ENCODE results near the gene ZNRF3.

The ZNRF3 gene

DNA sequence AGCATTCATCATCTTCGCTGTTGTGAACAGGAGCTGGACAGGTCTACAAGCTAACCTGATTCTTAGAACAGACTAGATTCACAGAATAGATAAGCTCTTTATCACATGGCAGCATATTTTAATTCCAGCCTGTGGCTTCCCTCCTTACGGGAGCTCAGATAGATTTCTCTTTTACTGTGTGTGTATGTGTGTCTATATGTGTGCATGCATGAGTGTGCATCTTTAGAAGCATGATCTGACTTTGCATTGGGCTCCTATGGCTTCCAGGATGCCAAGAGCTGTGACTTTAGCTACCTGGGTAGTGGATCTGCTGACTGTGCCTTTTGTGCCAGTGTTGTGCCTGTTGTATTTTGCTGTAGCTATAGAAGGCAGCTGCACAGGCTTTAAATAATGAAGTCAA is 44.3 kb downstream of the ZNRF3 start:
- no peak for TF ChIP-seq SNAI2 (CRISPR knock-in tag; IDR thresholded peaks at IDR 0.05)
- TF ChIP-seq ZFP3 (CRISPR knock-in tag; IDR thresholded peaks at IDR 0.05), result no peak
- no peak for TF ChIP-seq RARB (CRISPR knock-in tag; IDR thresholded peaks at IDR 0.05)
- TF ChIP-seq ZC3H10 (CRISPR knock-in tag; IDR thresholded peaks at IDR 0.05), result no peak
- no peak for TF ChIP-seq ZFP30 (CRISPR knock-in tag; IDR thresholded peaks at IDR 0.05)
- TF ChIP-seq ZNF8 (CRISPR knock-in tag; IDR thresholded peaks at IDR 0.05), result no peak
- TF ChIP-seq ZNF565 (CRISPR knock-in tag; conservative IDR thresholded peaks at IDR 0.05; ENCODE audit: low read depth), result no peak
- TF ChIP-seq CREB5 (CRISPR knock-in tag; IDR thresholded peaks at IDR 0.05; ENCODE audit: low read depth), result no peak
- TF ChIP-seq, protein P1, sequence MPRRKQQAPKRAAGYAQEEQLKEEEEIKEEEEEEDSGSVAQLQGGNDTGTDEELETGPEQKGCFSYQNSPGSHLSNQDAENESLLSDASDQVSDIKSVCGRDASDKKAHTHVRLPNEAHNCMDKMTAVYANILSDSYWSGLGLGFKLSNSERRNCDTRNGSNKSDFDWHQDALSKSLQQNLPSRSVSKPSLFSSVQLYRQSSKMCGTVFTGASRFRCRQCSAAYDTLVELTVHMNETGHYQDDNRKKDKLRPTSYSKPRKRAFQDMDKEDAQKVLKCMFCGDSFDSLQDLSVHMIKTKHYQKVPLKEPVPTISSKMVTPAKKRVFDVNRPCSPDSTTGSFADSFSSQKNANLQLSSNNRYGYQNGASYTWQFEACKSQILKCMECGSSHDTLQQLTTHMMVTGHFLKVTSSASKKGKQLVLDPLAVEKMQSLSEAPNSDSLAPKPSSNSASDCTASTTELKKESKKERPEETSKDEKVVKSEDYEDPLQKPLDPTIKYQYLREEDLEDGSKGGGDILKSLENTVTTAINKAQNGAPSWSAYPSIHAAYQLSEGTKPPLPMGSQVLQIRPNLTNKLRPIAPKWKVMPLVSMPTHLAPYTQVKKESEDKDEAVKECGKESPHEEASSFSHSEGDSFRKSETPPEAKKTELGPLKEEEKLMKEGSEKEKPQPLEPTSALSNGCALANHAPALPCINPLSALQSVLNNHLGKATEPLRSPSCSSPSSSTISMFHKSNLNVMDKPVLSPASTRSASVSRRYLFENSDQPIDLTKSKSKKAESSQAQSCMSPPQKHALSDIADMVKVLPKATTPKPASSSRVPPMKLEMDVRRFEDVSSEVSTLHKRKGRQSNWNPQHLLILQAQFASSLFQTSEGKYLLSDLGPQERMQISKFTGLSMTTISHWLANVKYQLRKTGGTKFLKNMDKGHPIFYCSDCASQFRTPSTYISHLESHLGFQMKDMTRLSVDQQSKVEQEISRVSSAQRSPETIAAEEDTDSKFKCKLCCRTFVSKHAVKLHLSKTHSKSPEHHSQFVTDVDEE (CRISPR knock-in tag; IDR thresholded peaks at IDR 0.05), result no peak
- TF ChIP-seq ISL1 (CRISPR knock-in tag; IDR thresholded peaks at IDR 0.05), result no peak
- TF ChIP-seq TCF4 (CRISPR knock-in tag; IDR thresholded peaks at IDR 0.05; ENCODE audit: borderline replicate concordance), result no peak
- TF ChIP-seq ARNTL (CRISPR knock-in tag; IDR thresholded peaks at IDR 0.05; ENCODE audit: borderline replicate concordance, low read depth), result no peak
- no peak for TF ChIP-seq TOX (CRISPR knock-in tag; IDR thresholded peaks at IDR 0.05; ENCODE audit: borderline replicate concordance)
- no peak for TF ChIP-seq BACH2 (CRISPR knock-in tag; IDR thresholded peaks at IDR 0.05; ENCODE audit: borderline replicate concordance)
- no peak for TF ChIP-seq GLIS3 (CRISPR knock-in tag; IDR thresholded peaks at IDR 0.05)
- no peak for TF ChIP-seq ESRRG (CRISPR knock-in tag; IDR thresholded peaks at IDR 0.05)
- no peak for TF ChIP-seq CSDC2 (CRISPR knock-in tag; IDR thresholded peaks at IDR 0.05)
- ATAC-seq, result no peak

DNA sequence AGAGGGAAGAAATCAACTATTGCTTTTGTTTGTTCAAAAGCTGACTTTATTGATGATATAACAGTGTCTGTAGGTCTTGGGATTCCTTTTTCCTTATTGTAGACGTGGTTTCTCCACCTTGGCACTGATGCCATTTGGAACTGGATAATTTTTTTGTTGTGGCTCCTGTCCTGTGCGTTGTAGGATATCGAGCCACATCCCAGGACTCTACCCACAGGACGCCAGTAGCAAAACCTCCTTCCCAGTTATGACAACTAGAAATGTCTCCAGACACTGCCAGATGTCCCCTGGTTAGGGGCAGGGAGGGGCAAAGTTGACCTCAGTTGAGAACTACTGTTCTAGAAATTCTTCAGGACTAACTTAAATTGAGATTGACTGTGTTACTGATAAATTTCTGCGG is 45.8 kb downstream of the ZNRF3 start:
- ATAC-seq, result no peak
- no peak for TF ChIP-seq ZFP3 (CRISPR knock-in tag; IDR thresholded peaks at IDR 0.05)
- no peak for TF ChIP-seq ARNTL (CRISPR knock-in tag; IDR thresholded peaks at IDR 0.05; ENCODE audit: borderline replicate concordance, low read depth)
- TF ChIP-seq, protein P1 (CRISPR knock-in tag; IDR thresholded peaks at IDR 0.05), result no peak
- TF ChIP-seq, protein P2, sequence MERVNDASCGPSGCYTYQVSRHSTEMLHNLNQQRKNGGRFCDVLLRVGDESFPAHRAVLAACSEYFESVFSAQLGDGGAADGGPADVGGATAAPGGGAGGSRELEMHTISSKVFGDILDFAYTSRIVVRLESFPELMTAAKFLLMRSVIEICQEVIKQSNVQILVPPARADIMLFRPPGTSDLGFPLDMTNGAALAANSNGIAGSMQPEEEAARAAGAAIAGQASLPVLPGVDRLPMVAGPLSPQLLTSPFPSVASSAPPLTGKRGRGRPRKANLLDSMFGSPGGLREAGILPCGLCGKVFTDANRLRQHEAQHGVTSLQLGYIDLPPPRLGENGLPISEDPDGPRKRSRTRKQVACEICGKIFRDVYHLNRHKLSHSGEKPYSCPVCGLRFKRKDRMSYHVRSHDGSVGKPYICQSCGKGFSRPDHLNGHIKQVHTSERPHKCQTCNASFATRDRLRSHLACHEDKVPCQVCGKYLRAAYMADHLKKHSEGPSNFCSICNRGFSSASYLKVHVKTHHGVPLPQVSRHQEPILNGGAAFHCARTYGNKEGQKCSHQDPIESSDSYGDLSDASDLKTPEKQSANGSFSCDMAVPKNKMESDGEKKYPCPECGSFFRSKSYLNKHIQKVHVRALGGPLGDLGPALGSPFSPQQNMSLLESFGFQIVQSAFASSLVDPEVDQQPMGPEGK (CRISPR knock-in tag; IDR thresholded peaks at IDR 0.05; ENCODE audit: borderline replicate concordance), result no peak
- TF ChIP-seq, protein P3, sequence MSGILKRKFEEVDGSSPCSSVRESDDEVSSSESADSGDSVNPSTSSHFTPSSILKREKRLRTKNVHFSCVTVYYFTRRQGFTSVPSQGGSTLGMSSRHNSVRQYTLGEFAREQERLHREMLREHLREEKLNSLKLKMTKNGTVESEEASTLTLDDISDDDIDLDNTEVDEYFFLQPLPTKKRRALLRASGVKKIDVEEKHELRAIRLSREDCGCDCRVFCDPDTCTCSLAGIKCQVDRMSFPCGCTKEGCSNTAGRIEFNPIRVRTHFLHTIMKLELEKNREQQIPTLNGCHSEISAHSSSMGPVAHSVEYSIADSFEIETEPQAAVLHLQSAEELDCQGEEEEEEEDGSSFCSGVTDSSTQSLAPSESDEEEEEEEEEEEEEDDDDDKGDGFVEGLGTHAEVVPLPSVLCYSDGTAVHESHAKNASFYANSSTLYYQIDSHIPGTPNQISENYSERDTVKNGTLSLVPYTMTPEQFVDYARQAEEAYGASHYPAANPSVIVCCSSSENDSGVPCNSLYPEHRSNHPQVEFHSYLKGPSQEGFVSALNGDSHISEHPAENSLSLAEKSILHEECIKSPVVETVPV (CRISPR knock-in tag; IDR thresholded peaks at IDR 0.05), result no peak
- TF ChIP-seq BACH2 (CRISPR knock-in tag; IDR thresholded peaks at IDR 0.05; ENCODE audit: borderline replicate concordance), result no peak
- no peak for TF ChIP-seq CREB5 (CRISPR knock-in tag; IDR thresholded peaks at IDR 0.05; ENCODE audit: low read depth)
- no peak for TF ChIP-seq ZFP30 (CRISPR knock-in tag; IDR thresholded peaks at IDR 0.05)
- TF ChIP-seq CSDC2 (CRISPR knock-in tag; IDR thresholded peaks at IDR 0.05), result no peak
- TF ChIP-seq POU6F1 (CRISPR knock-in tag; IDR thresholded peaks at IDR 0.05; ENCODE audit: borderline replicate concordance, low read depth), result no peak
- no peak for TF ChIP-seq PPARA (CRISPR knock-in tag; IDR thresholded peaks at IDR 0.05; ENCODE audit: borderline replicate concordance)
- TF ChIP-seq OSR1 (CRISPR knock-in tag; IDR thresholded peaks at IDR 0.05), result no peak
- TF ChIP-seq ZNF8 (CRISPR knock-in tag; IDR thresholded peaks at IDR 0.05), result no peak
- no peak for TF ChIP-seq ZC3H10 (CRISPR knock-in tag; IDR thresholded peaks at IDR 0.05)

Measured in SK-N-SH treated with all-trans-retinoic acid at 6 μM for 48 hours (cell line).